Measurements from ENCODE around the gene KCNK1.
"Not testable (repeated sequence)": the region's sequence is repeated elsewhere in the genome, so short reads cannot be mapped to it uniquely, and the experiment has no call there.

The KCNK1 gene

GRCh38 chr1:233681285-233681684 lies 67.4 kb downstream of the KCNK1 start:
- no peak overlapping the region for H3K4me3 ChIP-seq (ENCODE audit: low read depth, low read length)
- DNase-seq (ENCODE audit: low read depth) = no peak
- in situ Hi-C loops (cut with HindIII; ENCODE audit: low sequenced_read_pairs) = no loop called here
- no peak for TF ChIP-seq CTCF (IDR thresholded peaks at IDR 0.05; ENCODE audit: low read depth, low read length, missing control alignments)

- DNase-seq (ENCODE audit: low read depth); in situ Hi-C loops (cut with HindIII; ENCODE audit: low sequenced_read_pairs): not testable (repeated sequence)
Observed at GRCh38 chr1:233686653-233687052, 72.7 kb downstream of the KCNK1 start.

GRCh38 chr1:233689017-233689747 lies 75.3 kb downstream of the KCNK1 start:
- in situ Hi-C loops (cut with HindIII; ENCODE audit: low sequenced_read_pairs) = no loop called here
- no peak for DNase-seq (ENCODE audit: low read depth)
- H3K4me3 ChIP-seq (ENCODE audit: low read depth, low read length) = no peak overlapping the region
- TF ChIP-seq CTCF (IDR thresholded peaks at IDR 0.05; ENCODE audit: low read depth, low read length, missing control alignments) = no peak

More at GRCh38 chr1:233686653-233687052, 72.7 kb downstream of the KCNK1 start:
- H3K4me3 ChIP-seq (ENCODE audit: low read depth, low read length) = not testable (repeated sequence)

GRCh38 chr1:233689748-233690254 lies 75.9 kb downstream of the KCNK1 start:
- DNase-seq (ENCODE audit: low read depth) = no peak
- no peak overlapping the region for H3K4me3 ChIP-seq (ENCODE audit: low read depth, low read length)
- in situ Hi-C loops (cut with HindIII; ENCODE audit: low sequenced_read_pairs) = no loop called here
- no peak for TF ChIP-seq CTCF (IDR thresholded peaks at IDR 0.05; ENCODE audit: low read depth, low read length, missing control alignments)

GRCh38 chr1:233695901-233696300 lies 82.0 kb downstream of the KCNK1 start:
- DNase-seq (ENCODE audit: low read depth) = no peak
- in situ Hi-C loops (cut with HindIII; ENCODE audit: low sequenced_read_pairs) = no loop called here
- H3K4me3 ChIP-seq (ENCODE audit: low read depth, low read length) = no peak overlapping the region
- no peak for TF ChIP-seq CTCF (IDR thresholded peaks at IDR 0.05; ENCODE audit: low read depth, low read length, missing control alignments)

GRCh38 chr1:233700338-233700737 lies 86.4 kb downstream of the KCNK1 start:
- DNase-seq (ENCODE audit: low read depth) = no peak
- TF ChIP-seq CTCF (IDR thresholded peaks at IDR 0.05; ENCODE audit: low read depth, low read length, missing control alignments) = no peak
- no peak overlapping the region for H3K4me3 ChIP-seq (ENCODE audit: low read depth, low read length)
- in situ Hi-C loops (cut with HindIII; ENCODE audit: low sequenced_read_pairs) = no loop called here

- no peak overlapping the region for H3K4me3 ChIP-seq (ENCODE audit: low read depth, low read length)
- no peak for TF ChIP-seq CTCF (IDR thresholded peaks at IDR 0.05; ENCODE audit: low read depth, low read length, missing control alignments)
- in situ Hi-C loops (cut with HindIII; ENCODE audit: low sequenced_read_pairs) = no loop called here
- DNase-seq (ENCODE audit: low read depth) = no peak
Observed at GRCh38 chr1:233704170-233704897, 90.4 kb downstream of the KCNK1 start.

Measured in astrocyte of the cerebellum (primary cell).